K562 (cell line): ENCODE data around the gene TRNAU1AP. TPM values are rescaled to one million over a fixed set of nuclear protein-coding genes. Genes with fewer than 3 reads are reported as not detected.

Source experiments
- FOS ChIP-seq: IDR thresholded peaks from 3 replicates; pipeline ENCODE4 v1.6.1; 2011; ENCODE audit not compliant: insufficient read length; ENCODE audit errors: extremely low read depth
- HNRNPL ChIP-seq: fragments of 200-400 bp; formaldehyde crosslinking; IDR thresholded peaks from 2 replicates; pipeline ENCODE4 v1.6.1; 2017; ENCODE audit warnings: low read depth, mild to moderate bottlenecking, low read length
- MIER1 ChIP-seq: fragments of 450-650 bp; IDR thresholded peaks from 2 replicates; pipeline ENCODE4 v1.6.1; 2016; ENCODE audit warnings: antibody characterized with exemption, mild to moderate bottlenecking, low read depth
- NR3C1 ChIP-seq: sonication (generic); formaldehyde crosslinking; IDR thresholded peaks from 2 replicates; pipeline ENCODE4 v1.8.1; 2022; ENCODE audit warnings: missing genetic modification reagents
- TCFL5 ChIP-seq: fragments of 250-450 bp; sonication (Bioruptor Pico); conservative IDR thresholded peaks from 2 replicates; pipeline ENCODE4 v1.6.1; 2021; ENCODE audit warnings: mild to moderate bottlenecking, moderate library complexity, matching md5 sums
- ZBTB7A ChIP-seq: IDR thresholded peaks from 2 replicates; pipeline ENCODE4 v1.6.1; 2011; ENCODE audit warnings: low read depth, mild to moderate bottlenecking, low read length, moderate library complexity, borderline replicate concordance; ENCODE audit not compliant: control insufficient read depth
- ZNF134 ChIP-seq: fragments of 250-450 bp; sonication (Bioruptor Pico); conservative IDR thresholded peaks from 2 replicates; pipeline ENCODE4 v1.4.0; 2020
- ZNF253 ChIP-seq: fragments of 250-450 bp; sonication (Bioruptor Pico); conservative IDR thresholded peaks from 2 replicates; pipeline ENCODE4 v1.6.1; 2021; ENCODE audit warnings: mild to moderate bottlenecking
- ZNF316 ChIP-seq: fragments of 450-650 bp; IDR thresholded peaks from 2 replicates; pipeline ENCODE4 v1.6.1; 2016
- polyA plus RNA-seq, 8 experiments: library from polyadenylated mRNA; depleted of rRNA in 4 of 8; stranded (reverse) in 5 of 8; unstranded in 3 of 8; fragments of >200 nt; fragmentation: Nextera tagmentation in 2 of 8; fragmentation: Illumina TruSeq in 1 of 8; extraction: Ambion mirVana in 2 of 8; extraction: Trizol in 1 of 8; gene quantifications; 2 replicates each; pipeline versions ENCODE4 v1.2.1 to v1.2.3, GENCODE V29; 2011 to 2014; ENCODE audit warnings: inconsistent platforms in 1 of 8, missing spikeins in 1 of 8
- total RNA-seq, 7 experiments: library from RNA; depleted of rRNA in 6 of 7; stranded (reverse); fragments of >200 nt in 6 of 7; fragmentation: Illumina TruSeq in 2 of 7; extraction: Trizol in 2 of 7; gene quantifications; 2 replicates each; pipeline versions ENCODE4 v1.2.1 to v1.2.3, GENCODE V29; 2011 to 2021; ENCODE audit warnings: low replicate concordance in 1 of 7
- TF ChIP-seq, protein P1 (sequence below): fragments of 200-600 bp; sonication (generic); IDR thresholded peaks from one replicate; pipeline ENCODE4 v1.6.1; 2012; ENCODE audit warnings: mild to moderate bottlenecking, low read depth, low read length, inconsistent platforms
- TF ChIP-seq, protein P2 (sequence below): fragments of 250-450 bp; sonication (Bioruptor Pico); IDR thresholded peaks from 2 replicates; pipeline ENCODE4 v1.4.0; 2020; ENCODE audit warnings: mild to moderate bottlenecking, moderate library complexity
- TF ChIP-seq, protein P3 (sequence below): fragments of 450-650 bp; IDR thresholded peaks from 2 replicates; pipeline ENCODE4 v1.6.1; 2018; ENCODE audit not compliant: partially characterized antibody

Gene TRNAU1AP
- total and polyA plus RNA-seq, 9 of the 15 experiments (the other 6 are each of a cell fraction or from before 2014, with no cell fraction given), result 34.9 to 110 (median 46.3) TPM

DNA sequence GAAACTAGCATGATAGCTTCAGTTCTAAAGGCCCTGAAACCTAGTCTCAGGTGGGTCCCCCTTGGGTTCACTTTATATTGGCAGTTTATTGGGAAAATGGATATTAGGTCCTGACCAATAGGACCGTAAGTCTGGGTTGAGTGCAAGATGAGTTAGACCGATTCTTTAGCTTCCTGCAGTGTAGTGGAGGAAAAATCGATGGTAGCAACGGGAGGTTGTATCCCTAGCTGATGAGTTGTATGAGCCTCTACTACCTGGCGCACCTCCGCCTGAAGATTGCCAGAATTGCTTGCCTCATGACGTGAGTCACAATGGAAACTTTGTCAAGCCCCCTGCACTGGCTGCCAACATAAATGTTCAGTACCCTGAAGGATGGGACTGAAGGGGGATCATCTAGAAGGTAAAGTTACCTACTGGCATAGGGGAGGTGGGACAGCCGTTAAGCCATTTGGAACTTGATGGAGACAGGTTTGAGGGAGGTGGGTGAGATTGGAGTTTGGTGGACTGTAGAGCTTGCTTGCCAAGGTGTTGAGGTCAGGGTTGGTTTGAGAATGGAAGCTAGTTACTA, 43.1 kb upstream of the TRNAU1AP start (continued):
- TF ChIP-seq, protein P1, sequence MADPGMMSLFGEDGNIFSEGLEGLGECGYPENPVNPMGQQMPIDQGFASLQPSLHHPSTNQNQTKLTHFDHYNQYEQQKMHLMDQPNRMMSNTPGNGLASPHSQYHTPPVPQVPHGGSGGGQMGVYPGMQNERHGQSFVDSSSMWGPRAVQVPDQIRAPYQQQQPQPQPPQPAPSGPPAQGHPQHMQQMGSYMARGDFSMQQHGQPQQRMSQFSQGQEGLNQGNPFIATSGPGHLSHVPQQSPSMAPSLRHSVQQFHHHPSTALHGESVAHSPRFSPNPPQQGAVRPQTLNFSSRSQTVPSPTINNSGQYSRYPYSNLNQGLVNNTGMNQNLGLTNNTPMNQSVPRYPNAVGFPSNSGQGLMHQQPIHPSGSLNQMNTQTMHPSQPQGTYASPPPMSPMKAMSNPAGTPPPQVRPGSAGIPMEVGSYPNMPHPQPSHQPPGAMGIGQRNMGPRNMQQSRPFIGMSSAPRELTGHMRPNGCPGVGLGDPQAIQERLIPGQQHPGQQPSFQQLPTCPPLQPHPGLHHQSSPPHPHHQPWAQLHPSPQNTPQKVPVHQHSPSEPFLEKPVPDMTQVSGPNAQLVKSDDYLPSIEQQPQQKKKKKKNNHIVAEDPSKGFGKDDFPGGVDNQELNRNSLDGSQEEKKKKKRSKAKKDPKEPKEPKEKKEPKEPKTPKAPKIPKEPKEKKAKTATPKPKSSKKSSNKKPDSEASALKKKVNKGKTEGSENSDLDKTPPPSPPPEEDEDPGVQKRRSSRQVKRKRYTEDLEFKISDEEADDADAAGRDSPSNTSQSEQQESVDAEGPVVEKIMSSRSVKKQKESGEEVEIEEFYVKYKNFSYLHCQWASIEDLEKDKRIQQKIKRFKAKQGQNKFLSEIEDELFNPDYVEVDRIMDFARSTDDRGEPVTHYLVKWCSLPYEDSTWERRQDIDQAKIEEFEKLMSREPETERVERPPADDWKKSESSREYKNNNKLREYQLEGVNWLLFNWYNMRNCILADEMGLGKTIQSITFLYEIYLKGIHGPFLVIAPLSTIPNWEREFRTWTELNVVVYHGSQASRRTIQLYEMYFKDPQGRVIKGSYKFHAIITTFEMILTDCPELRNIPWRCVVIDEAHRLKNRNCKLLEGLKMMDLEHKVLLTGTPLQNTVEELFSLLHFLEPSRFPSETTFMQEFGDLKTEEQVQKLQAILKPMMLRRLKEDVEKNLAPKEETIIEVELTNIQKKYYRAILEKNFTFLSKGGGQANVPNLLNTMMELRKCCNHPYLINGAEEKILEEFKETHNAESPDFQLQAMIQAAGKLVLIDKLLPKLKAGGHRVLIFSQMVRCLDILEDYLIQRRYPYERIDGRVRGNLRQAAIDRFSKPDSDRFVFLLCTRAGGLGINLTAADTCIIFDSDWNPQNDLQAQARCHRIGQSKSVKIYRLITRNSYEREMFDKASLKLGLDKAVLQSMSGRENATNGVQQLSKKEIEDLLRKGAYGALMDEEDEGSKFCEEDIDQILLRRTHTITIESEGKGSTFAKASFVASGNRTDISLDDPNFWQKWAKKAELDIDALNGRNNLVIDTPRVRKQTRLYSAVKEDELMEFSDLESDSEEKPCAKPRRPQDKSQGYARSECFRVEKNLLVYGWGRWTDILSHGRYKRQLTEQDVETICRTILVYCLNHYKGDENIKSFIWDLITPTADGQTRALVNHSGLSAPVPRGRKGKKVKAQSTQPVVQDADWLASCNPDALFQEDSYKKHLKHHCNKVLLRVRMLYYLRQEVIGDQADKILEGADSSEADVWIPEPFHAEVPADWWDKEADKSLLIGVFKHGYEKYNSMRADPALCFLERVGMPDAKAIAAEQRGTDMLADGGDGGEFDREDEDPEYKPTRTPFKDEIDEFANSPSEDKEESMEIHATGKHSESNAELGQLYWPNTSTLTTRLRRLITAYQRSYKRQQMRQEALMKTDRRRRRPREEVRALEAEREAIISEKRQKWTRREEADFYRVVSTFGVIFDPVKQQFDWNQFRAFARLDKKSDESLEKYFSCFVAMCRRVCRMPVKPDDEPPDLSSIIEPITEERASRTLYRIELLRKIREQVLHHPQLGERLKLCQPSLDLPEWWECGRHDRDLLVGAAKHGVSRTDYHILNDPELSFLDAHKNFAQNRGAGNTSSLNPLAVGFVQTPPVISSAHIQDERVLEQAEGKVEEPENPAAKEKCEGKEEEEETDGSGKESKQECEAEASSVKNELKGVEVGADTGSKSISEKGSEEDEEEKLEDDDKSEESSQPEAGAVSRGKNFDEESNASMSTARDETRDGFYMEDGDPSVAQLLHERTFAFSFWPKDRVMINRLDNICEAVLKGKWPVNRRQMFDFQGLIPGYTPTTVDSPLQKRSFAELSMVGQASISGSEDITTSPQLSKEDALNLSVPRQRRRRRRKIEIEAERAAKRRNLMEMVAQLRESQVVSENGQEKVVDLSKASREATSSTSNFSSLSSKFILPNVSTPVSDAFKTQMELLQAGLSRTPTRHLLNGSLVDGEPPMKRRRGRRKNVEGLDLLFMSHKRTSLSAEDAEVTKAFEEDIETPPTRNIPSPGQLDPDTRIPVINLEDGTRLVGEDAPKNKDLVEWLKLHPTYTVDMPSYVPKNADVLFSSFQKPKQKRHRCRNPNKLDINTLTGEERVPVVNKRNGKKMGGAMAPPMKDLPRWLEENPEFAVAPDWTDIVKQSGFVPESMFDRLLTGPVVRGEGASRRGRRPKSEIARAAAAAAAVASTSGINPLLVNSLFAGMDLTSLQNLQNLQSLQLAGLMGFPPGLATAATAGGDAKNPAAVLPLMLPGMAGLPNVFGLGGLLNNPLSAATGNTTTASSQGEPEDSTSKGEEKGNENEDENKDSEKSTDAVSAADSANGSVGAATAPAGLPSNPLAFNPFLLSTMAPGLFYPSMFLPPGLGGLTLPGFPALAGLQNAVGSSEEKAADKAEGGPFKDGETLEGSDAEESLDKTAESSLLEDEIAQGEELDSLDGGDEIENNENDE, result peak; percentile 51
- TF ChIP-seq ZNF253 (CRISPR knock-in tag), result peak; percentile 94
- no peak for TF ChIP-seq ZNF316
- no peak for TF ChIP-seq ZNF134 (CRISPR knock-in tag)
- TF ChIP-seq, protein P2, sequence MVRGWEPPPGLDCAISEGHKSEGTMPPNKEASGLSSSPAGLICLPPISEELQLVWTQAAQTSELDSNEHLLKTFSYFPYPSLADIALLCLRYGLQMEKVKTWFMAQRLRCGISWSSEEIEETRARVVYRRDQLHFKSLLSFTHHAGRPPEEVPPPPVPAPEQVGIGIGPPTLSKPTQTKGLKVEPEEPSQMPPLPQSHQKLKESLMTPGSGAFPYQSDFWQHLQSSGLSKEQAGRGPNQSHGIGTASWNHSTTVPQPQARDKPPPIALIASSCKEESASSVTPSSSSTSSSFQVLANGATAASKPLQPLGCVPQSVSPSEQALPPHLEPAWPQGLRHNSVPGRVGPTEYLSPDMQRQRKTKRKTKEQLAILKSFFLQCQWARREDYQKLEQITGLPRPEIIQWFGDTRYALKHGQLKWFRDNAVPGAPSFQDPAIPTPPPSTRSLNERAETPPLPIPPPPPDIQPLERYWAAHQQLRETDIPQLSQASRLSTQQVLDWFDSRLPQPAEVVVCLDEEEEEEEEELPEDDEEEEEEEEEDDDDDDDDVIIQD (CRISPR knock-in tag), result no peak
- TF ChIP-seq ZBTB7A, result no peak
- 0 out of 2 replicates have a peak, but pooled peaks have one; percentile 10 for TF ChIP-seq TCFL5 (CRISPR knock-in tag)
- no peak for TF ChIP-seq NR3C1 (CRISPR knock-in tag)
- TF ChIP-seq MIER1, result peak; percentile 72
- no peak for TF ChIP-seq FOS
- TF ChIP-seq, protein P3, sequence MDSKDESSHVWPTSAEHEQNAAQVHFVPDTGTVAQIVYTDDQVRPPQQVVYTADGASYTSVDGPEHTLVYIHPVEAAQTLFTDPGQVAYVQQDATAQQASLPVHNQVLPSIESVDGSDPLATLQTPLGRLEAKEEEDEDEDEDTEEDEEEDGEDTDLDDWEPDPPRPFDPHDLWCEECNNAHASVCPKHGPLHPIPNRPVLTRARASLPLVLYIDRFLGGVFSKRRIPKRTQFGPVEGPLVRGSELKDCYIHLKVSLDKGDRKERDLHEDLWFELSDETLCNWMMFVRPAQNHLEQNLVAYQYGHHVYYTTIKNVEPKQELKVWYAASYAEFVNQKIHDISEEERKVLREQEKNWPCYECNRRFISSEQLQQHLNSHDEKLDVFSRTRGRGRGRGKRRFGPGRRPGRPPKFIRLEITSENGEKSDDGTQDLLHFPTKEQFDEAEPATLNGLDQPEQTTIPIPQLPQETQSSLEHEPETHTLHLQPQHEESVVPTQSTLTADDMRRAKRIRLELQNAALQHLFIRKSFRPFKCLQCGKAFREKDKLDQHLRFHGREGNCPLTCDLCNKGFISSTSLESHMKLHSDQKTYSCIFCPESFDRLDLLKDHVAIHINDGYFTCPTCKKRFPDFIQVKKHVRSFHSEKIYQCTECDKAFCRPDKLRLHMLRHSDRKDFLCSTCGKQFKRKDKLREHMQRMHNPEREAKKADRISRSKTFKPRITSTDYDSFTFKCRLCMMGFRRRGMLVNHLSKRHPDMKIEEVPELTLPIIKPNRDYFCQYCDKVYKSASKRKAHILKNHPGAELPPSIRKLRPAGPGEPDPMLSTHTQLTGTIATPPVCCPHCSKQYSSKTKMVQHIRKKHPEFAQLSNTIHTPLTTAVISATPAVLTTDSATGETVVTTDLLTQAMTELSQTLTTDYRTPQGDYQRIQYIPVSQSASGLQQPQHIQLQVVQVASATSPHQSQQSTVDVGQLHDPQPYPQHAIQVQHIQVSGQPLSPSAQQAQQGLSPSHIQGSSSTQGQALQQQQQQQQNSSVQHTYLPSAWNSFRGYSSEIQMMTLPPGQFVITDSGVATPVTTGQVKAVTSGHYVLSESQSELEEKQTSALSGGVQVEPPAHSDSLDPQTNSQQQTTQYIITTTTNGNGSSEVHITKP, result no peak
- TF ChIP-seq HNRNPL, result no peak
